Glomerular visceral epithelial cell (primary cell): ENCODE measurements around the gene ITIH5.
A peak's percentile ranks its signal among the peaks of the same experiment; 100 is the strongest.

Experiments used
- DNase-seq: peaks from one replicate; pipeline ENCODE4 v3.0.0-alpha.2; 2016; ENCODE audit errors: extremely low spot score

Gene ITIH5

GRCh38 chr10:7550013-7550412, 116.8 kb downstream of the ITIH5 start:
- no peak for DNase-seq

- DNase-seq = no peak
These were observed 118.9 kb downstream of the ITIH5 start for GRCh38 chr10:7547829-7548228.

- no peak for DNase-seq
These were observed 119.6 kb downstream of the ITIH5 start for GRCh38 chr10:7547206-7547605.

- DNase-seq = no peak
These were observed 120.3 kb downstream of the ITIH5 start for GRCh38 chr10:7546385-7546967.

- no peak for DNase-seq
These were observed 121.0 kb downstream of the ITIH5 start for GRCh38 chr10:7545792-7546191.

DNA sequence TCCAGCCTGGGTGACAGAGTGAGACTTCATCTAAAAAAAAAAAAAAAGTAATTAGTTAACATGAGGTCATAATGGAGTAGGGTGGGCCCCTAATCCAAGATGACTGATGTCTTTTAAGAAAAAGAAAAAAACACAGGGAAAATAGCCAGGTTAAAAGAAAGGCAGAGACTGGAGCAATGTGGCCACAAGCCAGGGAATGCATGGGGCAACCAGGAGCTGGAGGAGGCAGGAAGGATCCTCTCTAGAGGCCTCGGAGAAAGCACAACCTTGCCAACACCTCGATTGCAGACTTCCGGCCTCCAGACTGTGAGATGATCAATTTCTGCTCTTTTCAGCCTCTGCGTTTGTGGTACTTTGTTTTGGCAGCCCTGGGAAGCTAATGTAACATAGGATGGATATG, 121.5 kb downstream of the ITIH5 start:
- DNase-seq = no peak

GRCh38 chr10:7544203-7544602, 122.6 kb downstream of the ITIH5 start:
- DNase-seq = no peak

DNA sequence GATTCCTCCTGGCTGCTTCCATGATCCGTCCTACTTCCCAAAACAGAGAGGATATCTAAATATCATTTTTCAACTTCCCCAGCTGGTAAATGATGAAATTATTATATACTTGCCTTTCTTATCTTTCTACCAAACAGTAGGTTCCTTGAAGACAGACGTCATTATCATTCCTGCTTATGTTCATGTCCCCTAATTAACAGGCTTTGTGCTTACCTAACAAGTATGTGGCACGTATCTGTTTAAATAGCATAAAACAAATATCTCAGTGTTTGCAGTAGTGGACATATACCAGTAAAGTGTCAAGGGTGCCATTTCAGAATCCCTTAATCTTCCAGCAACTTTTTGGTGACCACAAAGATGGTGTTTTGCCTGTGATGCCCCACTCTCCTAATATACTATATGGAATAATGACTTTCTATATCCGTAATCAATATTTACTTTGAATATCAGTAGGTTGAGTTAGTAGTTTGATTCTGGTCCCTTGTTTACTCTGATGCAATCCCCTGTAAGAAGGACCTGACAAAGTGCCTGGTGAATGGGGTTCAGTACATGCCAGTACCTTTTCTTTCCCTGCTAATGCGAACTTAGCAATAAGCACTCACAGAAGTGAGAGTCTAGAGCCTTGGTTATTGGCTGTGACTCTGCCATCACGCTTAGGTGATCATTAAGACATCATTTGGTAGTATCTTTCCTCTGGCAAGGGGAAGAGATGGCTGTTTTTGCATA, 124.4 kb downstream of the ITIH5 start:
- no peak for DNase-seq

DNA sequence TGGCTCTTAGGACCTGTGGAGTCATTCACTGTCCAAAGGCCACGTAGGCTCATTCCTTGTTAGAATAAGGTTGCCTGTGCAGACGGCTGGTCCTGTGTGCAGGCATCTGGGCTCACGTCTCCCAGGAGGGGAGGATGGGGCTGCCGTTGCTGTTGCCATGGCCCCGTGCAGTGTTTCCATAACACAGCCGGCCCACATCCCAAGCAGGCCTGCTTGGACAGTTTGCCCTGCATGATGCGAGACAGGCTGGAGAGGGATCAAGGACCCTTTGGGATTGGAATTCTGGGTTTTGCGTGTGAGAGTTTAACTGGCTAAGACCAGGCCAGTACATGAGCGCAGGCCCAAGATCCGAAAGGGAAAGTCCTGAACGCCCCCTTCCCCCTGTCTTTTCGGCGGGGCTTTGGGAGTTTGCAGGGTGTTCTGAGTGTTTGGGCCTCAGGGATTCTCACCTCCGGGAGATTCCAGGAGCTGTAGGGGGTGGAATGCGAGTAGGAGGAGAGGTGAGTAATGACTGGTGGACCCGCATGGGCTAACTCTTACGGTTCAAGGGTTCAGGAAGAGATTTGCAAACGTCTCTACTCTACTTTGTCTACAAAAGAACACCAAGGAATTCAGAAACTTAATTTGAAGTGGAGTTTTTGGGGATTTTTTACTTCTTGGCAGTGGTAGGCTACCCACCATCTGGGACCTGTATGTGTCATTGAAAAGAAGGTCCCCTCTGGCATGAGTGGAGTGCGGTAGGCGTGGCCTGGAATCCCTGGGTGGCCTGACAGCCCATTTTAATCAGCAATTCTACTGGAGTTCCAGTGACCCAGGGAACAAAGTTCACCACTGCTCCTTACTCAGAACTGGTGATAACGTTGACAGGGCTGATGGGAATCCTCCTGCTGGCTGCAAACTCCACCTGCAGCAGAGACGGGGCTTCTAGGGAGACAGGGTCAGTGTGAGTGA, 125.4 kb downstream of the ITIH5 start:
- DNase-seq = no peak

GRCh38 chr10:7538970-7539654, 127.7 kb downstream of the ITIH5 start:
- DNase-seq = no peak

DNA sequence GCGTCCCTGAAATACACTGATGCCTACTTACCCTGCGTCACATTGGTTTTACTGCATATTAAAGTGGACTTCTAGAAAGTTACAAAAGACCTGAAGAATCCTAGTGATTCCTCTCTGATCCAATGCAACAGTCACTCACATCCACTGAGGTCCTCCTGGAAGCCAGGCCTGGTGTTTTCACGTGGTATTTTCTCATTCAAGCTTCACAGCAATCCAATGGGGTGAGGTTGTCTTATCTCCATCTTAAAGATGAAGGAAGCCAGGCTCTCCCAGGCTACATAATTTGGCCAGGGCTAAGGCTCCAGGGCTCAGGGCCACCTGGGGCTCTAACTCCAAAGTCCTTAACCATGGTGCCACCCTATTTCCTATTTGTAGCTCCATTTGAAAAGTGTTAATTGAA, 129.6 kb downstream of the ITIH5 start:
- no peak for DNase-seq

- DNase-seq = no peak
These were observed 132.3 kb downstream of the ITIH5 start for GRCh38 chr10:7534480-7534852.

DNA sequence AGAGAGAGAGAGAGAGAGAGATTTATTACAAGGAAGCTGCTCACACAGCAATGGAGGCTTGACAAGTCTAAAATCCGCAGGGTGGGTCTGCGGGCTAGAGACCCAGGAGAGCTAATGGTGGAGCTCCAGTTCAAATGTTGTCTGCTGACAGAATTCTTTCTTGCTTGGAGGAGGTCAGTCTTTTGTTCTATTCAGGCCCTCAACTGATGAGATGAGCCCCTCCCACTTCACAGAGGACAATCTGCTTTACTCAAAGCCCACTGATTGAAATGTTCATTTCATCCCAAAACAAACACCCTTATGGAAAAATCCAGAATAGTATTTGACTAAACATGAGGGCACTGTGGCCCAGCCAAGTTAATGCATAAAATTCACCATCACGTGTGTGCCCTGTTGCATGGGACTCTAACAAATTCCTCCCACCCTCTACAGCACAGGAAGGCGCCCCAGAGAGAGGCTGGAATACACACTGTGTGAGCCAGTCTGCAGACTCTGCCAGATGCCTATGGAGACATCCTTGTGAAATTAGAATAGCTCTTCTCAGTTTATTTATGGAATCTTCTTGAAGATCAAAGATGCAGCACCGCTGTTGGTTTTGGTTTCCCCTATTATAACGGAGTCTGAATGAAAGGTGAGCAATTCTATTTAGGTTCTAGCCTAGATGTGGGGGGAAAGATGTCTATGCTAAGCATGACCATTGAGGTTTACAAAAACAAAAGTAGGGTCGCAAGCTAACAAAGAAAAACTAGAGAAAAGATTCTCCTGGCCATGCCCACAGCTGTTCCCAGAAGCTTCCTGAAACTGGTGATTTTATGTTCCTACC, 132.9 kb downstream of the ITIH5 start:
- DNase-seq = no peak

- DNase-seq = no peak
These were observed 133.9 kb downstream of the ITIH5 start for GRCh38 chr10:7532723-7533498.

DNA sequence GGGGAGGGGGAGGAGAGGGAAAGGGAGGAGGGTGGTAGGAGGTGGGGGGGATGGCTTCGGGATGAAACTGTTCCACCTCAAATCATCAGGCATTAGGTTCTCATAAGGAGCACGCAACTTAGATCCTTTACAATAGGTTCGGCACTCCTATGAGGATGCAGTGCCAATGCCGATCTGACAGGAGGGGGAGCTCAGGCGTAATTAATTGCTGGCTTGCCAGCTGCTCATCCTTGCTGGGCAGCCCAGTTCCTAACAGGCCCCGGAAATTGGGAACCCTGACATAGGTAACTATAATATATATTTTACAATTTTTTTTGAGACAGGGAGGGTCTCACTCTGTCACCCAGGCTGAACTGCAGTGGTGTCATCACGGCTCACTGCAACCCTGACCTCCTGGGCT, 137.1 kb downstream of the ITIH5 start:
- no peak for DNase-seq

DNA sequence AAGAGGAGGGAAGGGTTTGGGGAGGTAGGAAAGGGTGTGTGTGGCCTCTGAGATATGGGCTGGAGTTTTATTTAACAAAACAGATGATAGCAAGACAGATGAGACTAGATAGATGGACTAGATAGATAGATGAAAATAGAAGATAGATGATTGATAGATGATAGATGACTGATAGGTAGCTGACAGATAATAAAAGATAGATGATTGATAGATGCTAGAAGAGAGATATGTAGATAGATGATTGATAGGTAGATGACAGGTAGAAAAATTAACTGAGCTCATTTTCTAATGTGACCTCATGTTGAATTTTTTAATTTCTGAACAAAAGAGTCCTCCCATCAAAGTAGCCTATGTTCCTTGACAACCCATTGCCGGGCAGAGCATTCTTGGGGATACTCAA, 139.3 kb downstream of the ITIH5 start:
- DNase-seq = no peak

- no peak for DNase-seq
These were observed 140.8 kb downstream of the ITIH5 start for GRCh38 chr10:7526017-7526400.

DNA sequence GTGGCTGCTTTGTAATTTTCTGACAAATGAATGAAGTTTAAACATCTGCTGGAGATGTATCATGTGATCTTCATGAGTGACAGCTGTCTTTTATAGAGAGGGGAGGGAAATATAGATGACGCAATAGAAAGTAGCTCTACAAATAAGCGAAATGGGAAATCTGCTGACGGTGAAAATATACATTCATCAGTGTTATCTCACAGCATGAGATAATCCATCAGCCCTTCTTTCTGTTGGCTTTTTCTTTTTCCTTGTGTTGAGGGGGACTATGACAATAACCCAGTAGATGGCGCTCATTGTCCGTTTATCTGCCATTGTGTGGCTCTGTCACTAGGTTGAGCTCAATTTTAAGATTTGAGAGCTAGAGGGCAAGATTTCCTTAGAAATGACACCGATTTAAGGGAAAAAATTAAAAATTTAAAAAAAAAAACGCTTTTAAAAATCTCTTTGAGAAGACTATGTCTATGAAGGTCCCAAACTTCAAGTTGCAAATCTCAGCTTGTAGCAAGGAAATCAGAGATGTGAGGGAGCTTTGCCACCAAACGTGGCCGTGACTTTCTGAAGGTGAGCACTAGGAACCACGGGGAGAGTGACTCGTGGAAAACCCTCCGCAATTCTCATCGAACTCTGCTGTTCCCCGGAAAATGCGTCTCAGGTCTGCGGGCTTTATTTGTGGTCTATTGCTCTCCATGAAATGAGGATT, 141.3 kb downstream of the ITIH5 start:
- peak; percentile 46 for DNase-seq

DNA sequence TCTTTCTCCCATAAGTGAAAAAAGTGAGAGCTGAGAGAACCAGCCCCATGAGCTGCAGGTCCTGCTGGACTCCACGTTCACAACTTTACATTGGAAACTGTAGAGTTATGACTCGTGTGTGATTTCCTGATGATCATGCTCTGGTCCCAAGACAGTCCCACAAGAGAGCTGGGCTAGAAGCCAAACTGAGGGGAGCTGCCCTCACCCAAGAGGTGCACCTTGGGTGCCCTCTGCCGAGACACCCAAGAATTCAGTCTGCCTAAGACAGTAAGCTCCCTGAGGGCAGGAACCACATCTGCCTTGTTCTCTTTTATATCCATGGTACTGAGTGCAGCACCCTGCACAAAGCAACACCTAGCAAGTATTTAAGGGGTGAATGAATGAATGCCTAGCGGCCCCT, 143.1 kb downstream of the ITIH5 start:
- DNase-seq = no peak
